GM12891 (cell line): ENCODE results near the gene ALDH1L1.

ENCODE experiments used
- PAX5 ChIP-seq: IDR thresholded peaks from 2 replicates; pipeline ENCODE4 v1.6.1; 2011; ENCODE audit warnings: low read length, moderate library complexity, mild to moderate bottlenecking; ENCODE audit not compliant: insufficient read depth, severe bottlenecking
- POLR2A ChIP-seq: IDR thresholded peaks from 2 replicates; pipeline ENCODE4 v1.6.1; 2011; ENCODE audit warnings: low read depth, low read length, control low read depth
- POLR2AphosphoS5 ChIP-seq: IDR thresholded peaks from 2 replicates; pipeline ENCODE4 v1.6.1; 2011; ENCODE audit warnings: low read depth, low read length, control low read depth
- SPI1 ChIP-seq: IDR thresholded peaks from 2 replicates; pipeline ENCODE4 v1.6.1; 2011; ENCODE audit warnings: low read depth, low read length, control low read depth
- TAF1 ChIP-seq: IDR thresholded peaks from 2 replicates; pipeline ENCODE4 v1.6.1; 2011; ENCODE audit warnings: low read depth, low read length, control low read depth

DNA sequence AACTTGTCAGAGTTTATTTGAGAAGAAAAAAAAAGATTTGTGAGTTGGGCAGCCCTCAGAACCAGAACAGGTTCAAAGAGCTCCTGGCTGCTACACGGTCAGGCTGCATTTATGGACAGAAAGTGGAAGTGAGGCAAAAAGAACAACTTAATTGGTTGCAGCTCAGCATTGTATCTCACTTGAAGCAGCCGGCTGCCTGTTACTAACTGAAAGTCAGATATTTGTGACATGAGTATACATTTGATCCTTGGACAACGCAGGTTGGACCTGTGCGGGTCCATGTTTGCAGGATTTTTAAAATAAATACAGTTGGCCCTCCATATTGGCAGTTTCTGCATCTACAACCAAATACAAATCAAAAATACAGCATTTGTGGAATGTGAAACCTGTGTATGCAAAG lies 7.5 kb upstream of the ALDH1L1 start:
- TF ChIP-seq POLR2AphosphoS5 (no peak), POLR2A (no peak), TAF1 (no peak), PAX5 (no peak), SPI1 (no peak)
